Neural cell (in vitro differentiated cells): Measurements from ENCODE around the gene DCHS1.

ENCODE experiments used
- CTCF ChIP-seq: fragments of 450-650 bp; IDR thresholded peaks from 2 replicates; pipeline ENCODE4 v1.5.1; 2014; ENCODE audit warnings: antibody characterized with exemption, mild to moderate bottlenecking, moderate library complexity; ENCODE audit not compliant: poor library complexity, severe bottlenecking
- EP300 ChIP-seq: fragments of 450-650 bp; conservative IDR thresholded peaks from 2 replicates; pipeline ENCODE4 v1.6.1; 2014; ENCODE audit warnings: antibody characterized with exemption, mild to moderate bottlenecking, moderate library complexity; ENCODE audit not compliant: poor library complexity, severe bottlenecking
- EZH2 ChIP-seq: fragments of 200-600, 300-800 bp; shearing (Covaris generic), sonication (generic); IDR thresholded peaks from 2 replicates; pipeline ENCODE4 v1.6.1; 2014; ENCODE audit warnings: antibody characterized with exemption, low read length, borderline replicate concordance, mild to moderate bottlenecking; ENCODE audit not compliant: insufficient read depth, poor library complexity, severe bottlenecking
- MXI1 ChIP-seq: fragments of 450-650 bp; conservative IDR thresholded peaks from 2 replicates; pipeline ENCODE4 v1.6.1; 2014; ENCODE audit warnings: antibody characterized with exemption, mild to moderate bottlenecking; ENCODE audit not compliant: poor library complexity, severe bottlenecking
- POLR2AphosphoS5 ChIP-seq: IDR thresholded peaks from 2 replicates; pipeline ENCODE4 v1.6.1; 2012
- RAD21 ChIP-seq: fragments of 450-650 bp; conservative IDR thresholded peaks from 2 replicates; pipeline ENCODE4 v1.6.1; 2014; ENCODE audit warnings: antibody characterized with exemption, mild to moderate bottlenecking, moderate library complexity
- REST ChIP-seq: IDR thresholded peaks from 2 replicates; pipeline ENCODE4 v1.6.1; 2012; ENCODE audit warnings: borderline replicate concordance
- SMC3 ChIP-seq: fragments of 450-650 bp; conservative IDR thresholded peaks from 2 replicates; pipeline ENCODE4 v1.6.1; 2014; ENCODE audit warnings: antibody characterized with exemption, mild to moderate bottlenecking, moderate library complexity; ENCODE audit not compliant: poor library complexity
- TAF1 ChIP-seq: IDR thresholded peaks from 2 replicates; pipeline ENCODE4 v1.6.1; 2012; ENCODE audit warnings: low read depth

GRCh38 chr11:6656584-6656915 lies 941 bp upstream of the DCHS1 start:
- TF ChIP-seq EP300 = no peak
- no peak for TF ChIP-seq CTCF
- no peak for TF ChIP-seq REST
- TF ChIP-seq POLR2AphosphoS5 = no peak
- TF ChIP-seq RAD21 = no peak
- no peak for TF ChIP-seq EZH2
- no peak for TF ChIP-seq SMC3
- TF ChIP-seq TAF1 = no peak
- TF ChIP-seq MXI1 = no peak
